Measurements from ENCODE around the gene ABLIM2. TPM values are rescaled to one million over a fixed set of nuclear protein-coding genes. Genes with fewer than 3 reads are reported as not detected.

ABLIM2 gene
- total RNA-seq, 1 donor from 2014 or later, result 3.5 TPM

- no peak for DNase-seq (ENCODE audit: low spot score in 2 of 2, unreplicated experiment in 2 of 2)
- no peak for TF ChIP-seq CTCF (IDR thresholded peaks at IDR 0.05; ENCODE audit: unreplicated experiment)
- H3K27ac Mint-ChIP-seq, result no peak overlapping the region
- H3K4me1 Mint-ChIP-seq, result peaks cover 5% of the 10 kb centered on the region
- H3K4me3 Mint-ChIP-seq, result no peak overlapping the region
- H3K27me3 Mint-ChIP-seq (ENCODE audit: low read depth), result no peaks in the 10 kb centered on the region
- H3K9me3 Mint-ChIP-seq, result no peaks in the 10 kb centered on the region
- H3K36me3 Mint-ChIP-seq, result no peaks in the 10 kb centered on the region
These were observed 119.8 kb downstream of the ABLIM2 start for GRCh38 chr4:8038719-8039251.

GRCh38 chr4:8038083-8038482, 120.5 kb downstream of the ABLIM2 start:
- Mint-ChIP-seq H3K4me3 (no peak overlapping the region), H3K9me3 (no peaks in the 10 kb centered on the region), H3K4me1 (peaks cover 5% of the 10 kb centered on the region), H3K36me3 (no peaks in the 10 kb centered on the region), H3K27me3 (ENCODE audit: low read depth) (no peaks in the 10 kb centered on the region), H3K27ac (no peak overlapping the region)
- DNase-seq (ENCODE audit: low spot score in 2 of 2, unreplicated experiment in 2 of 2), result no peak
- no peak for TF ChIP-seq CTCF (IDR thresholded peaks at IDR 0.05; ENCODE audit: unreplicated experiment)

- Mint-ChIP-seq H3K27ac (no peak overlapping the region), H3K9me3 (no peaks in the 10 kb centered on the region), H3K36me3 (no peaks in the 10 kb centered on the region), H3K27me3 (ENCODE audit: low read depth) (no peaks in the 10 kb centered on the region), H3K4me3 (no peak overlapping the region), H3K4me1 (peaks cover 5% of the 10 kb centered on the region)
- no peak for TF ChIP-seq CTCF (IDR thresholded peaks at IDR 0.05; ENCODE audit: unreplicated experiment)
- DNase-seq (ENCODE audit: low spot score in 2 of 2, unreplicated experiment in 2 of 2), result no peak
These were observed 121.4 kb downstream of the ABLIM2 start for GRCh38 chr4:8037150-8037769.

GRCh38 chr4:8035371-8035780, 123.2 kb downstream of the ABLIM2 start:
- Mint-ChIP-seq H3K27ac (no peak overlapping the region), H3K27me3 (ENCODE audit: low read depth) (no peaks in the 10 kb centered on the region), H3K4me1 (peaks cover 5% of the 10 kb centered on the region), H3K4me3 (no peak overlapping the region), H3K36me3 (no peaks in the 10 kb centered on the region), H3K9me3 (no peaks in the 10 kb centered on the region)
- no peak for DNase-seq (ENCODE audit: low spot score in 2 of 2, unreplicated experiment in 2 of 2)
- no peak for TF ChIP-seq CTCF (IDR thresholded peaks at IDR 0.05; ENCODE audit: unreplicated experiment)

- Mint-ChIP-seq H3K36me3 (no peaks in the 10 kb centered on the region), H3K4me1 (peaks cover 3% of the 10 kb centered on the region), H3K27me3 (ENCODE audit: low read depth) (peaks cover 3% of the 10 kb centered on the region), H3K4me3 (no peak overlapping the region), H3K27ac (no peak overlapping the region), H3K9me3 (no peaks in the 10 kb centered on the region)
- TF ChIP-seq CTCF (IDR thresholded peaks at IDR 0.05; ENCODE audit: unreplicated experiment), result no peak
- no peak for DNase-seq (ENCODE audit: low spot score in 2 of 2, unreplicated experiment in 2 of 2)
These were observed 124.6 kb downstream of the ABLIM2 start for GRCh38 chr4:8033829-8034528.

Data from mesothelial cell of epicardium (in vitro differentiated cells).